HepG2 (cell line): ENCODE results near the gene LCE6A. TPM values are rescaled to one million over a fixed set of nuclear protein-coding genes. Genes with fewer than 3 reads are reported as not detected.
A peak's percentile ranks its signal among the peaks of the same experiment; 100 is the strongest.

ENCODE experiments used
- ATAC-seq: fragments of 200-7000 bp; cut with Tn5 transposase; 3 replicates; pipeline ENCODE4 v1.9.1; 2020; ENCODE audit warnings: mild to moderate bottlenecking, moderate library complexity
- BruUV-seq: library from RNA; stranded (reverse); fragments of 400-500 nt; replicated peaks from 2 replicates; lab custom pipeline; 2021; lab: Mats Ljungman, UMichigan
- CTCF ChIA-PET: fragments of 300-600 bp; formaldehyde crosslinking; extraction: SDS; loops from one replicate; lab custom pipeline; 2021; ENCODE audit warnings: low total read pairs, inconsistent platforms, low intra/inter-chr PET ratio; lab: Yijun Ruan, JAX
- POLR2A ChIA-PET: fragments of 350-600 bp; sonication (Branson Sonifier 250); formaldehyde crosslinking; loops from one replicate; lab custom pipeline; 2020; ENCODE audit warnings: antibody characterized with exemption, inconsistent platforms; lab: Yijun Ruan, JAX
- DNase-seq: peaks from one replicate; pipeline ENCODE4 v3.0.0-alpha.2; 2015; ENCODE audit warnings: low spot score
- FAIRE-seq: peaks from 3 replicates; lab custom pipeline; 2011; peaks lifted over from hg19 to GRCh38; lab: Jason Lieb, UNC
- H2AFZ ChIP-seq: one replicate; pipeline ENCODE4 v1.6.1; 2011; ENCODE audit warnings: low read length, inconsistent platforms
- H3K27ac ChIP-seq: fragments of 300-600 bp; 3 replicates; pipeline ENCODE4 v1.8.0; 2011; ENCODE audit warnings: mixed run types, mild to moderate bottlenecking, mixed read lengths, low read length, inconsistent platforms; ENCODE audit not compliant: insufficient read depth; ENCODE audit errors: extremely low read length
- H3K27me3 ChIP-seq, 2 experiments: fragments of 200-600 bp in 1 of 2; 2 replicates in 1 of 2; 3 replicates in 1 of 2; pipeline versions ENCODE4 v1.6.0 to v1.8.0; 2011; ENCODE audit warnings: low read length in 2 of 2, mild to moderate bottlenecking in 2 of 2, moderate library complexity in 2 of 2, inconsistent platforms in 1 of 2; ENCODE audit not compliant: insufficient read depth in 2 of 2, control insufficient read depth in 1 of 2
- H3K36me3 ChIP-seq, 2 experiments: fragments of 200-600 bp in 1 of 2; replicated peaks in 1 of 2; 2 replicates in 1 of 2; 3 replicates in 1 of 2; pipeline versions ENCODE4 v1.5.1 to v1.8.0; 2011; ENCODE audit warnings: low read length in 2 of 2, inconsistent platforms in 1 of 2; ENCODE audit not compliant: insufficient read depth in 2 of 2, control insufficient read depth in 1 of 2
- H3K4me1 ChIP-seq: 2 replicates; pipeline ENCODE4 v1.5.1; 2012; ENCODE audit warnings: low read length, inconsistent platforms; ENCODE audit not compliant: insufficient read depth
- H3K4me2 ChIP-seq: 2 replicates; pipeline ENCODE4 v1.6.0; 2011; ENCODE audit warnings: low read depth, low read length, inconsistent platforms
- H3K4me3 ChIP-seq, 3 experiments: fragments of 200-600 bp in 1 of 3; sonication (generic), shearing (Covaris generic) in 1 of 3; replicated peaks in 1 of 3; 2 replicates each; pipeline ENCODE4 v1.5.1; 2011 to 2016; ENCODE audit warnings: low read length in 3 of 3, inconsistent platforms in 2 of 3, low read depth in 2 of 3, mild to moderate bottlenecking in 2 of 3, control low read depth in 1 of 3, mixed read lengths in 1 of 3; ENCODE audit not compliant: insufficient read depth in 1 of 3
- H3K79me2 ChIP-seq: one replicate; pipeline ENCODE4 v1.6.1; 2011; ENCODE audit warnings: low read length, inconsistent platforms; ENCODE audit not compliant: insufficient read depth
- H3K9ac ChIP-seq: 2 replicates; pipeline ENCODE4 v1.6.0; 2011; ENCODE audit warnings: mild to moderate bottlenecking, low read depth, low read length, inconsistent platforms; ENCODE audit not compliant: insufficient read depth
- H3K9me3 ChIP-seq: 2 replicates; pipeline ENCODE4 v1.5.1; 2012; ENCODE audit warnings: mild to moderate bottlenecking, low read length
- H4K20me1 ChIP-seq: 2 replicates; pipeline ENCODE4 v1.6.0; 2011; ENCODE audit warnings: inconsistent platforms, mild to moderate bottlenecking, low read length, moderate library complexity; ENCODE audit not compliant: insufficient read depth
- ATF7 ChIP-seq, 2 experiments: fragments of 450-650 bp in 1 of 2; sonication (generic) in 1 of 2; formaldehyde crosslinking in 1 of 2; IDR thresholded peaks; 2 replicates each; pipeline versions ENCODE4 v1.4.0 to v1.6.1; 2016 to 2020; ENCODE audit warnings: antibody characterized with exemption in 1 of 2, mild to moderate bottlenecking in 1 of 2, missing genetic modification reagents in 1 of 2
- CREB1 ChIP-seq, 2 experiments: fragments of 450-650 bp in 1 of 2; IDR thresholded peaks; 2 replicates each; pipeline ENCODE4 v1.6.1; 2016 to 2017; ENCODE audit warnings: control low read depth in 1 of 2, mild to moderate bottlenecking in 1 of 2, missing compliant biosample characterization in 1 of 2, missing genetic modification characterization in 1 of 2
- EED ChIP-seq: sonication (generic); formaldehyde crosslinking; IDR thresholded peaks from 2 replicates; pipeline ENCODE4 v1.5.0; 2020; ENCODE audit warnings: mild to moderate bottlenecking, missing genetic modification reagents
- HDAC2 ChIP-seq: sonication (generic); formaldehyde crosslinking; IDR thresholded peaks from 2 replicates; pipeline ENCODE4 v1.4.0; 2020; ENCODE audit warnings: missing genetic modification reagents
- PAF1 ChIP-seq: IDR thresholded peaks from 2 replicates; pipeline ENCODE4 v1.6.1; 2016; ENCODE audit warnings: missing genetic modification reagents, missing compliant biosample characterization
- POLR2AphosphoS2 ChIP-seq: IDR thresholded peaks from 2 replicates; pipeline ENCODE4 v1.6.1; 2011; ENCODE audit warnings: low read depth, low read length, improper control_type of control experiment
- SNAPC5 ChIP-seq: sonication (generic); formaldehyde crosslinking; IDR thresholded peaks from 2 replicates; pipeline ENCODE4 v1.8.1; 2023; ENCODE audit warnings: mild to moderate bottlenecking, missing genetic modification reagents, borderline replicate concordance
- TBX2 ChIP-seq: sonication (generic); formaldehyde crosslinking; IDR thresholded peaks from 2 replicates; pipeline ENCODE4 v1.5.0; 2020; ENCODE audit warnings: missing genetic modification reagents, mild to moderate bottlenecking, borderline replicate concordance
- ZC3H13 ChIP-seq: sonication (generic); formaldehyde crosslinking; IDR thresholded peaks from 2 replicates; pipeline ENCODE4 v1.8.1; 2023; ENCODE audit warnings: mild to moderate bottlenecking, missing genetic modification reagents, moderate library complexity
- ZNF142 ChIP-seq: sonication (generic); formaldehyde crosslinking; IDR thresholded peaks from 2 replicates; pipeline ENCODE4 v1.4.0; 2020; ENCODE audit warnings: missing genetic modification reagents
- ZNF788 ChIP-seq: sonication (generic); formaldehyde crosslinking; IDR thresholded peaks from 2 replicates; pipeline ENCODE4 v1.5.0; 2020; ENCODE audit warnings: mild to moderate bottlenecking, missing genetic modification reagents, borderline replicate concordance
- WGBS: methylation state at CpG from one replicate; pipeline ENCODE4 v1.1.6; 2017; ENCODE audit warnings: low lambda C conversion rate; 5-methylcytosine and 5-hydroxymethylcytosine counted together
- in situ Hi-C: cut with HindIII; loops from 2 replicates; pipeline ENCODE4 v1.10.0; 2017; ENCODE audit warnings: low pct_unique_long_range_greater_than_20kb; ENCODE audit not compliant: extremely low pct_ligation_motif_present
- intact Hi-C: fragments of 100-400 bp; cut with micrococcal nuclease; formaldehyde crosslinking; loops from one replicate; pipeline ENCODE4 v1.10.0; 2022; ENCODE audit not compliant: unreplicated experiment
- polyA plus RNA-seq, 8 experiments: library from polyadenylated mRNA; depleted of rRNA in 3 of 8; stranded (reverse) in 7 of 8; unstranded in 1 of 8; fragments of >200 nt; fragmentation: Illumina TruSeq in 4 of 8; extraction: Trizol in 4 of 8; gene quantifications; 2 replicates each; pipeline versions ENCODE4 v1.2.1 to v1.2.3, GENCODE V29; 2011 to 2016; ENCODE audit warnings: low read depth in 4 of 8, missing spikeins in 1 of 8, mixed read lengths in 1 of 8; ENCODE audit not compliant: insufficient read depth in 1 of 8
- total RNA-seq, 5 experiments: library from RNA; depleted of rRNA; stranded (reverse); fragments of >200 nt; fragmentation: Illumina TruSeq; extraction: Trizol; gene quantifications; 2 replicates each; pipeline ENCODE4 v1.2.3, GENCODE V29; 2016; ENCODE audit warnings: low read depth in 1 of 5

The LCE6A gene
- total and polyA plus RNA-seq, 2 of the 13 experiments (the other 11 are each of a cell fraction or from before 2014, with no cell fraction given): not detected

- no peak for TF ChIP-seq ZNF142 (CRISPR knock-in tag)
- TF ChIP-seq ZNF788 (CRISPR knock-in tag): no peak
- TF ChIP-seq POLR2AphosphoS2: no peak
- no peak for TF ChIP-seq PAF1 (CRISPR knock-in tag)
- TF ChIP-seq HDAC2: no peak
- no peak for TF ChIP-seq SNAPC5 (CRISPR knock-in tag)
- TF ChIP-seq, all 625 proteins: peak for 0
Measured at GRCh38 chr1:152859696-152860095, 17.0 kb downstream of the LCE6A start, which contains the start of gene LCE7A (continued).

- no peak overlapping the region for H2AFZ ChIP-seq
- no peak for FAIRE-seq
- peak; percentile 87 for TF ChIP-seq ATF7 (IDR thresholded peaks at IDR 0.05)
- TF ChIP-seq ATF7 (CRISPR knock-in tag; IDR thresholded peaks at IDR 0.05): no peak
- no peak for TF ChIP-seq TBX2 (CRISPR knock-in tag)
- TF ChIP-seq EED: no peak
- no peak for TF ChIP-seq ZC3H13
- peak; percentile 54; the same call in 1 of the 2 replicates for TF ChIP-seq CREB1 (IDR thresholded peaks at IDR 0.05)
- TF ChIP-seq CREB1 (CRISPR knock-in tag; IDR thresholded peaks at IDR 0.05): no peak
- H3K79me2 ChIP-seq: no peaks in the 10 kb centered on the region
- H3K27ac ChIP-seq: no peak overlapping the region
- H3K4me1 ChIP-seq: no peaks in the 10 kb centered on the region
- ATAC-seq: no peak
- H3K27me3 ChIP-seq: no peaks in the 10 kb centered on the region
- no peaks in the 10 kb centered on the region for H4K20me1 ChIP-seq
- no peak overlapping the region for H3K9ac ChIP-seq
- H3K4me3 ChIP-seq: no peak overlapping the region
- in situ Hi-C loops: no loop called here
- intact Hi-C loops: no loop called here
- no peaks in the 10 kb centered on the region for H3K9me3 ChIP-seq
- ChIA-PET CTCF (no interaction called here), POLR2A (no interaction called here)
- no peaks in the 10 kb centered on the region for H3K36me3 ChIP-seq
- no TSS peak for BruUV-seq
- H3K4me2 ChIP-seq: no peak overlapping the region
- 17% methylated on average over 3 of the region's 3 CpGs for WGBS
- DNase-seq: no peak
Measured at GRCh38 chr1:152860129-152860528, 17.5 kb downstream of the LCE6A start.
